ENCODE results near the gene UBAP1L. TPM values are rescaled to one million over a fixed set of nuclear protein-coding genes. Genes with fewer than 3 reads are reported as not detected.
"Not testable (repeated sequence)": the region's sequence is repeated elsewhere in the genome, so short reads cannot be mapped to it uniquely, and the experiment has no call there.

The UBAP1L gene
- total RNA-seq, 1 donor from 2014 or later: 4.9 TPM

DNA sequence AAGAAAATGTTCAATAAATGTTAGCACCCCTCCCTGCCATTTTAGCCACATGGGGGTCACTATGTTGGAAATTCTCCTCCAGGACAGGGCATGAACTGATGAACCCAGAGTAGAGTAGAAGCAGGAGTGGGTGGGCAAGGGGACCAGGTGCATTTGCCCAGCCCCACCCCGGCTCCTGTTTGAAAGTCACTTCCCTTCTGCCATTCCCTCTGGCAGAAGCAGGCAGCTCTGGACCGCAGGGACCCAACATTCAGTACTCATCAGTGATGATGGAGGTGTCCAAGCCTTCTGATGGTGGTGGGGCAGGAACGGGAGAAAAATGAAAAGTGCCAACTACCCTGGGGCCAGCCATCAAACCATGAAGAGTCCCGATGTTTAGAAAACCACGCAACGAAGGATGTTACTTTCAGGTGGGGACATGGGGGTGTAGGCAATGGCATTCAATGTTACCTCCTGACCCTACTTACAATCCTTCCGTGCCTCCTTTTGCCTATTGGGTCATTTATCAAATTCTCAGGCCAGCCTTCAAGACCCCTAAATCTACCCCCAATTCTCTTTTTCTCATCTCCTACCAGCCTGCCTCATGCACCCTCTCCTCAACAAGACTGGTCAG lies 17.2 kb downstream of the UBAP1L start:
- DNase-seq (no peak), ATAC-seq (no peak)
- Histone ChIP-seq H3K27ac (no peak overlapping the region), H3K36me3 (peaks cover 37% of the 10 kb centered on the region), H3K4me3 (no peak overlapping the region), H3K9me3 (no peaks in the 10 kb centered on the region), H3K27me3 (no peaks in the 10 kb centered on the region), H3K4me1 (no peaks in the 10 kb centered on the region)
- TF ChIP-seq CTCF (IDR thresholded peaks at IDR 0.05): no peak
- intact Hi-C loops (cut with DNase I): no loop called here

DNA sequence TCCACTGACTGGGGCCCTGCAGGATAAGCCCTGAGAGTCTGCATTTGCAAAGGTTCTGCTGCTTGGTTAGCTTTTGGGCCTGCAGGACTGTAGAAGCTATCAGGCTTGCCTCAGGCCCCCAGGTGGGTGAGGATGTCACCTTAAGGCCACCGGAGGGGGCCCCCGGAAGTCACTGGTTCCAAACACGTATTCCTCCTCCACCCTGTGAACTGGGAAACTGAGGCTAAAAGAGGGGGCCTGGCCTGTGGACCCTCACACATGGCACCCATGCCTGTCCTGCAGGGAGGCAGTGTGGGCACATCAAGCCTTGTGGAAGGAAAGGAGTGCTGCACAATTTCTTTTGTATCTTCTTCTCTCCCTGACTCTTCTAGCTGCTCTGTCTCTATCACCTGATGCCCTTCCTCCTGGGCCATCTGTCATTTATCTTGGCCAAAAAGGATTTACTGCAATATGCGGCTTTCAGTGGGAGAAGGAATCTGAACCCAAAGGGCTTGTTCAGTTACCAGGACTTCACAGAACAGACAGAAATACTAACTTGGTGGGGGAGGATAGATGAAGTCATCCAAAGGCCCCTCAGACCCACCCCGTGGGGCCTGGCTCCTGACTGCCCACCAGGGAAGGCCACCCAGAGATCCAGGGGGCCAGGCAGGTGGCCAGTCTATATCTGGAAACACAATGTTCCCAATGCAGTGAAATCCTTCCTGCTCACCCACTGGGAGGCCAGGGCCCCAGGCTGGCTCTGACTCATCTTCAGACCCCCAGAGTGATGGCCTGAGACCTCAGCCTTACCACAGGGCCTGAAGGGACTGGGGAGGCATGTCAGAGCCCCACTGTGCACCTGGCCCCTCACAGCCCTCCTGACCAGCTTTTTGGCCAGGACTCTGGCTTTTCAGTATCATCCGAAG lies 18.3 kb downstream of the UBAP1L start:
- Histone ChIP-seq H3K9me3 (no peaks in the 10 kb centered on the region), H3K36me3 (peaks cover 37% of the 10 kb centered on the region), H3K27me3 (no peaks in the 10 kb centered on the region), H3K4me1 (no peaks in the 10 kb centered on the region), H3K27ac (no peak overlapping the region), H3K4me3 (no peak overlapping the region)
- TF ChIP-seq CTCF (IDR thresholded peaks at IDR 0.05): no peak
- ATAC-seq (no peak), DNase-seq (no peak)
- intact Hi-C loops (cut with DNase I): no loop called here

DNA sequence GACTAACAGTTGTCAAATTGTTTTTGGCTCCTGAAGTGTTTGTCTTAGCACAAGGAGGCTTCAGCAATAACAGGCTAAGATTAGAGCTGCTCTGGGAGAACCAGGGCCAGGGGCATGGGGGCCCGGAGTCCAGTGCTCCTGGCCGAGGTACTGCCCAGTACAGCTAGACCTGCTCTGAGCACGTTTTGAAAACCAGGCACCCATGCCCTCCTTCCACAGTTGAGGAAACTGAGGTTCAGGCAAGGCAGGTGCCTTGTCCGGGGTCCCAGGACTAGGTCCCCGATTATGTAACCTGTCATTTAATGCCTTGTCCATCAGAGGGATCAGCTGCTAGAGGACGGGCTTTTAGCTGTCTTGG lies 19.3 kb downstream of the UBAP1L start:
- DNase-seq: no peak
- Histone ChIP-seq H3K9me3 (no peaks in the 10 kb centered on the region), H3K27me3 (no peaks in the 10 kb centered on the region), H3K27ac (no peak overlapping the region), H3K36me3 (peaks cover 34% of the 10 kb centered on the region), H3K4me3 (no peak overlapping the region), H3K4me1 (no peaks in the 10 kb centered on the region)
- intact Hi-C loops (cut with DNase I): no loop called here
- TF ChIP-seq CTCF (IDR thresholded peaks at IDR 0.05): no peak
- no peak for ATAC-seq

- Histone ChIP-seq H3K27me3 (no peaks in the 10 kb centered on the region), H3K9me3 (no peaks in the 10 kb centered on the region), H3K27ac (no peak overlapping the region), H3K36me3 (peaks cover 31% of the 10 kb centered on the region), H3K4me3 (no peak overlapping the region), H3K4me1 (no peaks in the 10 kb centered on the region)
- no peak for TF ChIP-seq CTCF (IDR thresholded peaks at IDR 0.05)
- intact Hi-C loops (cut with DNase I): no loop called here
- ATAC-seq: peak; percentile 5
- no peak for DNase-seq
Measured at GRCh38 chr15:65095011-65095746, 19.8 kb downstream of the UBAP1L start.

DNA sequence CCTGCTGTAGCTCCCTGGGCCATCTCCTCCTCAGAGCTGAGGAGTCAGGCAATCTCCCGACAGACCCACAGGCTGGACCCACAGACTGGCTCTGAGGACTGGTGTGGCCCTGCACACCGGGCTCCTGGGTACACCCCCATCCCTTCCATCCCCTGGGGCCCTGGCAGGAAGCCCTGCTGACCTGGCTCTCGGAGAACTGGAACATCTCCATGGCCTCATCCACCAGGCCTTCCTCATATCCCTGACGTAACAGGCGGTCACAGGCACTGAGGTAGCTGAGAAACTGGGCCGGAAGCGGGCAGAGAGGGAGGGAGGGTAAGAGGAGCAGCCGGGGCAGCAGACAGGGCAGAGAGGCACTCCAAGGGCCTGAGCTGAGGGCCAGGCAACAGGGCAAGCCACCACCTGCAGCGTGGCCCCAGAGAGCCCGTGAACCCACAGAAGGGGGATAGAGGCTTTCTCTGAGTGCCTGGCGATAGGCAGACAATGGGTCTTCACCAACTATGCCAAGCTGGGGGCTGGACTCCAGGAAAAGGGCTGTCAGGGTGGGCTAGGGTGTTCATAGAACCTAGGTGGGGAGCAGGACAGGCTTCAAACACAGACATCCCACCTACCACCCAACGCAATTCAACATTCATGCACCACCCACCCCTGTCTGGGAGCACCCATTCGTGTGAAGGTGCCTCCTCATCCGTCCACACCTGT lies 20.6 kb downstream of the UBAP1L start:
- ATAC-seq: peak; percentile 43
- no peaks in the 10 kb centered on the region for H3K4me1 ChIP-seq
- no peak overlapping the region for H3K27ac ChIP-seq
- no peak for DNase-seq
- no peaks in the 10 kb centered on the region for H3K9me3 ChIP-seq
- H3K27me3 ChIP-seq: no peaks in the 10 kb centered on the region
- H3K36me3 ChIP-seq: peaks cover 26% of the 10 kb centered on the region
- intact Hi-C loops (cut with DNase I): no loop called here
- H3K4me3 ChIP-seq: no peak overlapping the region
- TF ChIP-seq CTCF (IDR thresholded peaks at IDR 0.05): no peak

DNA sequence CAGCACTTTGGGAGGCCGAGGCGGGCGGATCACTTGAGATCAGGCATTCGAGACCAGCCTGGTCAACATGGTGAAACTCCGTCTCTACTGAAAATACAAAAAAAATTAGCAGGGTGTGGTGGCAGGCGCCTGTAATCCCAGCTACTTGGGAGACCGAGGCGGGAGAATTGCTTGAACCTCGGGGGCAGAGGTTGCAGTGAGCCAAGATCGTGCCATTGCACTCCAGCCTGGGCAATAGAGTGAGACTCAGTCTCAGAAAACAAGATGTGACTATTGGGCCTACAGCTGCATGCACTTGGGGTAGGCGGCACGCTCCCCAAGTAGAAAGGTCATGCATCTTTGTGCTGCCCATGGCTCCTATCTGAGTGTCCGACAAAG lies 21.2 kb downstream of the UBAP1L start:
- H3K27me3 ChIP-seq; ATAC-seq; DNase-seq; H3K27ac ChIP-seq; H3K4me1 ChIP-seq; intact Hi-C loops (cut with DNase I); H3K4me3 ChIP-seq; H3K9me3 ChIP-seq: not testable (repeated sequence)
- peaks cover 19% of the 10 kb centered on the region for H3K36me3 ChIP-seq

Data from upper lobe of right lung (tissue), 1 donor.